Effector CD8-positive, alpha-beta T cell (primary cell): ENCODE data around the gene ARHGAP1.

Experiments used
- DNase-seq: peaks from one replicate; lab custom pipeline; 2025; lab: John Stamatoyannopoulos, UW

The ARHGAP1 gene

DNA sequence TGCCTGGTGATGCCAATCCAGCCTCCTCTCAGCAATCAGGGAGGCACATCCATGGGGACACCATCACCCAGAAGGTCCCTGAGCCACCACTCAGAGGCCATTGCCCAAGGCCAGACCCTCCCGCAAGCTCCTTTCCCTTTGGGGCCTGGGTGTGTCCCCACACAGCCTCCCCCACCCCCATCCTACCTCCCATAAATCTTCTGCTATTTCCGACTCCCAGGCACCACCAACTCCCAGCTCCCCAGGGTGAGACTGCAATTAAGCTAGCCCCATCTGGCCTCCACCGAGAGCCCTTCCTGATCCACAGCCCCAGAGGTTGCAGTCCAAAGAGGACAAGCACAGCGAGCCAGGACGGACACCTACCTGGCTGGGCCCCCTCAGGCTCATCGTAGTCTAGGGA is 6.3 kb downstream of the ARHGAP1 start:
- no peak for DNase-seq

DNA sequence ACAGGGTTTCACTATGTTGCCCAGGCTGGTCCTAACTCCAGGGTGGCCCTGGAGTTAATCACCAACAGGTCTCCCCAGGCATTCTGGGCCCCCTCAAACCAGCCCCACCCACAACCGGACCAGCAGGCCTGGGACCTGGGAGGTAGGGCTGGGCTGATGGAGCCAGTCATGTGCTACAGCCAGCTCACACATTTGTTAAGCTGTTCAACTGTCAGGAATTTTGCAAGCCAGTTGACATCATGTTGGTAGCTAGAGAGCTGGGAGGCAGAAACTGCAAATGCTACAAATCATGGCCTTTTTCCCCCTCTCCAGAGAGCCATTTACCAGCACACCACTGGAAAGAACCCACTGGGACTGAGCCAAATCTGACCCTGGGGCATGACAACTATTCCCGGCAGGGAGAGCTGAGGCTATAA is 6.8 kb downstream of the ARHGAP1 start:
- no peak for DNase-seq

DNA sequence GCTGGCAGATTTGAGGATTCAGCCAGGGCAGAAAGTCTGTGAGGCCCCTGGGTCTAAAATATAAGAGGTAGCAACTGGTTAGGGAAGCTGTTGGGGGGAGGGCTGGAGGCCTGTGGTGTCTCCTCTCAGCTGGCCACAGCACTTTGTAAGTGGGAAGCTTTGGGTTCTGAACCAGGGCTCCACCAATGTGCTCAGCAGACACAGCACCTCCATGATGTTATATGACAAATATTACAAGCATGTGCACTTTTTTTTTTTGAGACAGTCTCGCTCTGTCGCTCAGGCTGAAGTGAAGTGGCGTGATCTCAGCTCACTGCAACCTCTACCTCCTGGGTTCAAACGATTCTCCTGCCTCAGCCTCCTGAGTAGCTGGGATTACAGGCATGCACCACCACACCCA is 8.0 kb downstream of the ARHGAP1 start:
- DNase-seq: no peak

DNA sequence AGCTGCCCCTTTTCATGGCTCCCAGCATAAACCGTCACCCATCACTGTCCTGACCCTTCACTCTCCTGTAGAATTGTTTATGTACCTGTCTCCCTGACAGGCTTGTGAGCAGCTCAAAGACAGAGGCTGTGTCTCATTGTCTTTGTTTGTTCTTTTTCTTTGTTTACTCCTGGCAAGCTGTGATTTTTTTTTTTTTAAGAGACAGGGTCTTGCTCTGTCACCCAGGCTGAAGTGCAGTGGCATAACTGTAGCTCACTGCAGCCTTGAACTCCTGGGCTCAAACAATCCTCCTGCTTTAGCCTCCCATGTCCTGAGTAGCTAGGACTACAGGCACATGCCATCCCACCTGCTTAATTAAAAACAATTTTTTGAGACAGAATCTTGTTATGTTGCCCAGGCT is 9.7 kb downstream of the ARHGAP1 start:
- DNase-seq: no peak

DNA sequence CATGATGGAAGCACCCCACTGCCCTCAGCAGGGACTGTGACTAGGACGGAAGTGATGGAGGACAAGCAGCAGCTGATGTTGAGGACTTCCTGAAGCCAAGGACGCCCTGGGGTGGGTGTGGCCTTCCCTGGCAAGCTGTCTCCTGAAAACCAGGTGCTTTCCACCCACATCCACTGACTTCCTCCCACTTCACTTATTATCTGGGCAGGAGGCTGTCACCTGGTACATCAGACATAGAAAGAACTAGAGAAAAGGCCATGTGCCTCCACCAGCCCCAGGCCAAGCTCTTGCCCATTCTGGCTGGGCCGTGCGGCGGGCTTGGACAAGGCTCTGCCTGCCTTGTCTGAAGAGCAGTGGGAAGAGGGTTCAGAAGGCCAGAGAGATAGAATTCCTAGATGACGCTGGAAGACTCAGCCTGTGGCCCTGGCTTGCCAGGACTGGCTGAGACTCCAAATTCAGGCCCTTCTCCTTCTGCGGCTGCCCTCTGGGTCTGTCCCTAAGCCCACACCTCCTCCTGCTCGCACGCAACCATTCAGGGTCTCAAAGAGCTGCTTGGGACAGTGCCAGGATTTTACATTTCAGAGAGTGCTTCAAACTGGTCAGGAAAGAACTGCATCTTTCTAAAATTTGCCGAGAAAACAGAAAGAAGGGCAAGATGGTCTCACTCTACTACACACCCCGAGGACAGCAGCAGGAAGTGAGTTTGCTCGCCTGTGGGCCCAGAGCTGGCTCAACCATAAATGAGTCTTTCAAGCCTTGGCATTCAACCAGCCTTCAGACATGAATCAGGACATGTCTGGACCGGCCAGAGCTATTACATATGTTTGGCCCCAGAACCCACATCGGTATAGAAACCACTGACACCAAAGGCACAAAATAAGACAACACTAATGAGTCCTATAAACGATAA is 13.3 kb downstream of the ARHGAP1 start:
- DNase-seq: no peak

DNA sequence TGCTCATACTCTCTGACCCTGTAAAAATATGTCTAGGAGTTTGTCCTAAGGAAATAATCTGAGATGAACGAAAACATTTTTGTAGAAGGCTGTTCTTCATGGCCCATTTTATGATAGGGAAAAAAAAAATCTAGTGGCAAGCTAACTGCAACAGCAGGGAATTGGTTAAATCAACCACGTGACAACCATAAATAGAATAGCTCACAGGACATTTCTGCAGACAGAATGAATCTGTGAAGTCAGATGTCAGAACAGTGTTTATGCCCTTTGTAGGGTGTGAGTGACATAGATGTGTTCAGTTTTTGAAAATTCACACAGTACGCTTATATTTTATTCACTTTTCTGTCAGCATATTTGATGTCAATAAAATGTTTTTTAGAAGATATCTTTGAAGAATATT is 16.1 kb downstream of the ARHGAP1 start:
- no peak for DNase-seq

DNA sequence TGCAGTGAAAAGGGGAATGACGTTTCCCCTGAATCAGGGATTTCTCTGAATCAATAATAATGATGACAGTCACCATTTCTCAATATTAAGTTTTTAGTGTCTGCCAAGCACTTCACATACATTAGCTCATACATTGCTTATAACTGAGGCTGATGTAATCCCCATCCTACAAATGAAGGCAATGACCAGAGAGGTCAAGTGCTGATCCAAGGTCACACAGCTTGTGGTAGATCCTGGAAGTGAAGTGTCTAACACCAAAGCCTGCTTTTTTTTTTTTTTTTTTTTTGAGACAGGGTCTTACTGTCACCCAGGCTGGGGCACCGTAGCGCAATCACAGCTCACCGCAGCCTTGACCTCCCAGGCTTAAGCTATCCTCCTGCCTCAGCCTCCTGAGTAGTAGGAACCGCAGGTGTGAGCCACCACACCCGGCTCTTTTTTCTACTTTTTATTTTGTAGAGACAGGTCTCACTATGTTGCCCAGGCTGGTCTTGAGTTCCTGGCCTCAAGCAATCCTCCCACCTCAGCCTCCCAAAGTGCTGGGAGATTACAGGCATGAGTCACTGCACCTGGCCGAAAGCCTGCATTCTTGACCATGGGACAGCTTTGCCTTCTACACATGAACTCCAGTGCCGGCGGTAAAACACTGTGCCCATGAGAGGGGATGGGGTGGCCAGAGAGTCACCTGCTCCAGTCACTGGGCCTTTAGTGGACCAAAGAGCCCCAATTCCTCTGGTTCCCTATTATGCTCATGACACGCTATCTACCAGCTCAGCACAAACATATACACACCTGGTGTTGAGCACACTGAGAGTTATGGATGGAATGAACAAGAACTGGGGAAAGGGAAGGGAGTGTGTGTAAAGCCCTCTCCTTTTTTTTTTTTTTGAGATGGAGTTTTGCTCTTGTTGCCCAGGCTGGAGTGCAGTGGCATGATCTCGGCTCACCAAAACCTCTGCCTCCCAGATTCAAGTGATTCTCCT is 17.4 kb downstream of the ARHGAP1 start:
- no peak for DNase-seq

DNA sequence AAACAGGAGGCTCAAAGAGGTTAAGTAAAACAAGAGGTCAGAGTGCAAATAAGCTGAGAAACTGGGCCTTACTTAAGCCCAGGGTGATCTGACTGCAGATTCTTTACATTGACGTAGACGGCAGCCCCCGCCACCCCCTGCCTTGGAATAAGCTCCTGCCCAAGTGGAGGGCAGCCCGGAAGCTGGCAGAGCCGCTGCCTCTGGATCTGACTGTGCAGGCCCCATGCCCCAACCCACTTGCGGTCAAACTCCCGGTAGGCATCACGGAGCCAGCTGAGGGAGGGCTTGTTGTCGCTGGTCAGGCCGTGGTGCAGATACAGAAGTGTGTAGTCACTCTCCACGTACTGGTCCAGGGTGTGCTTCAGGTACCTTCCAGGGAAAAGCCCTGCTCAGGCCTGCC is 18.6 kb downstream of the ARHGAP1 start:
- no peak for DNase-seq

DNA sequence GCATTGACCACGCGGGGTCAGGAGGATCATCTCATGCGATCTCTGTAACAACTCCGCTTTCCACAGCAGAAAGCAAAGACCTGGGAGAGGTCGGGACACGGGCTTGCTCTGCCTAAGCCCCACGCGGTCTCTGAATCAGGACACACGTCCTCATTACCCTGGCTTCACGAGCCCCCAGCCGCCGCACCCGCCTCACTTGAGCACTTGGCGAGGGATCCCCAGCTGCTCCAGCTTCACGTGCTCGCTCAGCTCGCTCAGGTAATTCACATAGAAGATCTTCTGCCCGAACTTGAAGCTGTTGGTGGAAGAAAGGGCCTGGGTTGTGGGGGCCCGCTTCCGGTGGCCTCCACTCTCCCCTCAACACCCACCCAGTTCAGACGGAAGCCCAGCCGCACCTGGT is 19.6 kb downstream of the ARHGAP1 start:
- DNase-seq: no peak

DNA sequence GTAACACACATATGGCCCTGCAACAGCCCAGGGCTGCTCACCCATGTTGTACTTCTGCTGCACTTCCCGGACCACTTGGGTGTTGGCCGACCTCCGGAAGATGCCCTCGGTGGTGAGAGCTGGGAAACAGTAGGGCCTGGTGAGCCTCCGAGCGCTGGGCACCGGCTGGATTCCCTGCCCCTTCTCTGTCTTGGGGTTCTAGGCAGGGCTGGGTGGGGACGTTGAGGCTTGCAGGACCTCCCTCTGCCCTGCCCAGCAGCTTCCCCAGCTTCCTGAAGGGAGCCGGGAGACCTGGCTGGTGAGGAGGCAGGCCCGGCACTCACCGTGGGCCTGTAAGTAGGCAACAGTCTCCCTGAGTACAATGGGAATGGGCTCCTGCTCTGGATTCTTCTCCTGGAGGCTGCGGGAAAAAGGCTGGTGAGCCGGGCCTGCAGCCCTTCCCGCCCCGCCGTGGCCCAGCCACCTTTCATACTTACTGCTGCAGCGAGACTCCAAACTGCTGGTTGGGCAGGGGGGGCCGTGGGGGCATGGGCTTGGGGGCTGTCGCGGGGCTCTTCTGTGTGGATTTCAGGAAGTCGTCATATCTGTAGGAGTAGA is 20.2 kb downstream of the ARHGAP1 start:
- DNase-seq: no peak

DNA sequence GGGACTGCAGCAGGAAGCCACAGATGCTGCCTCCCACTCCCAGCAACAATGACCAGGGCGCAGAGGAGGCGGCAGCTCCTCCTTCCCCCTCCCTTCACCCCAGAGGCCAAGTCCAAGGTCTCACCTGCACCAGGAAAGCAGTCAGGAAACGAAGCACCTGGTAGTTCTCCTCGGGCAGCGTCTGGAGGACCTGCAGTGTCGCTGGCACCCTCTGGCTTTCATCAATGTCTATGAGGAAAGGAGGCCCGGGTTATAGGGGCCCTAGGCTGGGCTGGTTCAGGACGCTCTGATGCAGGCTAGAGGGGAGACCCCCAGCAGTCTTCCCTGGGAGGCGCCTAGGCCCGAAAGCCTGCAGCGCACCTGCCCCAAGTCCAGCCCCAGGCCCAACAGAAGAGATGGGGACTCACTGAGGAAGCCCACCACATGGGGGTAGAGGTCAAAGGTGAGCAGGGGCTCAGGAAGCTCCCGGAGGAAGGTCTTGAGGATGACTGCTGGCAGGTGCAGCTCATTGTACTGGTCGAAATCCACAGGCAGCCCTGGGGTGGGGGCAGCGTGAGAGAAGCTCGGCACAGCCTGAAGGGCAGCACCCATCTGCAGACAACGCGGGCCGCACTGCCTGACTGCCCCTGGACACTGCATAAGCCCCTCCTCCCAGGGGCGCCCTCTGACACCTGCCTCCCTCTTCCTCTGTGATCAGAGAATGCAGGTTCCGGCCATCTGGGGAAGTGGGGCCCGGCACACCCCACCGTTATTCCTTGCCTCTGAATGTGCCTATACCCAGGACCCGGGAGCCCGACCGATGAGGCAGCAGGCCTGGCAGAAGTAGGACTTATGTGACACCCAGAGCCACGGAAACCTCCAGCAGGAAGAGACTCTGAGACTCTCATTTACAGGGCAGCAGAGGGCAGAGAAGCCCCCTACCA is 20.9 kb downstream of the ARHGAP1 start:
- no peak for DNase-seq

DNA sequence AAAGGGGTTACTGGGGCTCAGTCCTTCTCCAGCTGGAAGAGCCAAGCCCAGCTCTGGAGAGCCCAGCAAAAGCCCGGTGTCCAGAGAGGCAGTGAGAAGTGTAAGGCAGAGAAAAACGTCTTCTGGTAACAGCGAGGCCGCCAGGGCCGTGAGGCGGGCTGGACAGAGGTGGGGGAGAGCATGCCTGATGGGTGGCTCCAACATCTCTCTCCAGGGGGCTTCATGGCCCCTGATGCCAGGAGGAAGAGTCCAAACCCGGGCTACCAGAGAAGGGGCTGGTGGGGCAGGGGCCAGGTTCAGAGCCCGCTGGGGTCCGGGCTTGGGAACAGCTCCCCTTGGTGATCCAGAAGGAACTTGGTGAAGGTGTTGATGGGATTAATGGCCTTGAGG is 21.7 kb downstream of the ARHGAP1 start:
- no peak for DNase-seq

DNA sequence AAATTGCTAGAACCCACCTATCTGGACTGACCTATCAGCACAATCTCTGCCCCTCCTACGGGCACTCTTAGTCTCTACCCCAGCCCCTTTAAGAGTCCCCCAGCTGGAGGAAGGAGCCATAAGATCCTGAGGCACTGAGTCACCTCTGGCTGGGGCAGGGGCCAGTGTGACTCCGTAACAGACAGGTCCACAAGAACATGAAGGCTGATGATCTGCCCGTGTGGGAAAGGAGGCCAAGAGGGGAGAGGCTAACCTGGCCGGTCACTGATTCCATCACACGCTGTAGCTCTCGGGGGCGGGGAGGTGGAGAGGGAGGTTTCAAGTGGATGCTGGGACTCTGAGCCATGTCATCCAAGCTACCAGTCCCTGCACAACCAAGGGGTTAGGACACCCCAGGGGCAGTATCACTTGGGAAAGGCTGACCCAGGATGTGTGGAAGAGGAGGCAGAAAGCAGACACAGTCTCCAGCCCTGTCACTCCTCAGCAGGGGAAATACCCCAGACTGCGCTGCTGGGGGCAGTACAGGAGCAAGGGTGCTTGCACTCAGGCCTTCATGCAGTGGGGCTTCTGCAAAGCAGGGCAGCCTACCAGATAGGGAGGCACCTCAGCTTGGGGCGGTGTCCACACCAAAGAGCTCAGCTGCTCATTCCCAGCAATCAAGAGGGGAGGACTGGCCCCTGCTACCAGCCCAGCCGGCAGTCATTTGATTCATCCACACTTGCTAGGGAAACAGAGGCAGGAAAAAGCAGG is 22.3 kb downstream of the ARHGAP1 start:
- DNase-seq: no peak

DNA sequence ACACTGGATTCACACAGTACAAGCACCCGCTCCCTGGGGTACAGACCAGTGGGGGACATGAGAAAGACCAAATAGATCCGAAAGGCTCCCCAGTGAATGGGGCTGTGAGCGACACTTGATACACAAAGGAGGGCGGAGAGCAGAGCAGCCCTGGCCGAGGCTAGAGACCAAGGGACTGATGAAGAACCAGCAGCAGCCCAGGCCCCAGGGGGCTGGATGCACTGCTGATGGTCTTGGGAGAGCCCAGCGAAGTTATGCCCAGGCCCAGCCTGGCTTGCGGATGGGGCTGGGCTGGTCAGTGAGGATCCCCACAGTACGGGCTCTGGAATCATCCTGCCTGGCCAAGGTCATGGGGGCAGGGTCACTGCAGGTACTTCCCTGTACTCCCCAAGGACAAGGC is 23.2 kb downstream of the ARHGAP1 start:
- no peak for DNase-seq

DNA sequence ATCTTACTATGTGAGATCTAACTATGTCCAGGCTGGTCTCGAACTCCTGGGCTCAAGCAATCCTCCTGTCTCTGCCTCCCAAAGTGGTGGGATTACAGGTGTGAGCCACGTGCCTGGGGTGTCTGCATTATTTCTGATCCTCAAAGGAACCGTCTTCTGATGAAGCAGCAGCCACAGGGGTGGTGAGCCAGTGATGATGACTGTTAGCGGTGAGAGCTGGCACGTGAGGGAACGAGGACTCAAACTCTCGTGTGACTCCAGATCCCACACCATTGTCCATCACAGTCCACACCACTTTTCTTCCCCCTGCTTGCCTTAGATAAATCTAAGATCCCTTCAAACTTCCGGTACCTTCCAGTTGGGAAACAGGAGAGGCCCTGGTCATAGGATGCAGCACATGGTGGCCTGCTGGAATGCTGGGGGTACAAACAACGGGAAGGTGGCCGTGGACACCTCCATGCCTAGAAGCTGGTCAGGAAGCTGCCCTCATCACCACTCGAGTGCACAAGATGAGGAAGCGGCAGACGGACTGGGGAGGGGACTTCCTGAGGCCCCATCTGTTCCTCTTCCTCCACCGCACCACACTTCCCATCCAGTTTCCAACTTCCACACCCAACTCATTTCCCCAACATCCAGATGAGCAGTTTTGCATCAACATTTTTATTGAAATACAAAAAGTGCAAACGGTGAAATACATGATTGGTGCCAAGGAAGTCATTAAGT is 23.8 kb downstream of the ARHGAP1 start:
- no peak for DNase-seq

DNA sequence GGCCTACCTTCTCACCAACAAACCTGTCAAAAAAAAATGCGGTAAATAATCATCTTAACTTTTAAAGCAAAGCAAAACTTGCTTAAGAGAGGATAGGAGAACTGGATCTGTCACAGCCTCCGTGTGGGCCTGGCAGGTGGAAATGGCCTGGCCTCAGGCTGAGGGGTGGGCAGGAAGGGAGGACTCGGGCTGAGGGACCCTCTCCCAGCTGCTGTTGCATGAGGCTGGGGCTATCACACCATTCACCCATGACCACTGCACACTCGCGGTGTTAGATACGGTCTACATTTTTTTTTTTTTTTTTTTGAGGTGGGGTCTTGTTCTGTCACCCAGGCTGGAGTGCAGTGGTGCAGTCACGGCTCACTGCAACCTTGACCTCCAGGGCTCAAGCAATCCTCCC is 24.5 kb downstream of the ARHGAP1 start:
- DNase-seq: no peak

DNA sequence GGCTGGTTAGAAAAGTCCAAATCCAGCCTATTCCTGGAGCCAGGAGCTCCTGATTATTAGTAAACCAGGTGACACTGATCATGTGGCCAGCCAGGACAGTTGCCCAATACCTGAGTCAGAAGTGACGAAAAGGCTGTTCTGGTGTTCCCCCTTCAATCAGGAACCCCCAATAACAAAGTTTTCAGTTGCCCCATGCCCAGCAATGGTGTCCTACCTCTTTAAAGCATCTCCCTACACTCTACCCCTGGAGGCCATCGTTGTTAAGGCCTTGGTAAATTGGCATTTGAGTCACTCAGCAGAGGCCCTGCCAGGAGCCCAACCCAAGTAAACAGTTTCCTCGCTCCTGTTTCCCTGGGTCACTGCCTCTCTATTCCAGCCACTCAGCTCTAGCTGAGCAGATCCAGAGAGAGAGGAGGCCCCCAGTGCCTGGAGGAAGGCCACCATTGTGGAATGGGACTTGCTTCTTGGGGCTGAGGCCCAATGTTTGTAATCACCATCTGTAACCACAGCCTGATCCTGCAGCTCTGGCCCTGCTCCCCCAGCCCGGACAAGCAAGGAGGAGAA is 25.0 kb downstream of the ARHGAP1 start:
- DNase-seq: no peak

DNA sequence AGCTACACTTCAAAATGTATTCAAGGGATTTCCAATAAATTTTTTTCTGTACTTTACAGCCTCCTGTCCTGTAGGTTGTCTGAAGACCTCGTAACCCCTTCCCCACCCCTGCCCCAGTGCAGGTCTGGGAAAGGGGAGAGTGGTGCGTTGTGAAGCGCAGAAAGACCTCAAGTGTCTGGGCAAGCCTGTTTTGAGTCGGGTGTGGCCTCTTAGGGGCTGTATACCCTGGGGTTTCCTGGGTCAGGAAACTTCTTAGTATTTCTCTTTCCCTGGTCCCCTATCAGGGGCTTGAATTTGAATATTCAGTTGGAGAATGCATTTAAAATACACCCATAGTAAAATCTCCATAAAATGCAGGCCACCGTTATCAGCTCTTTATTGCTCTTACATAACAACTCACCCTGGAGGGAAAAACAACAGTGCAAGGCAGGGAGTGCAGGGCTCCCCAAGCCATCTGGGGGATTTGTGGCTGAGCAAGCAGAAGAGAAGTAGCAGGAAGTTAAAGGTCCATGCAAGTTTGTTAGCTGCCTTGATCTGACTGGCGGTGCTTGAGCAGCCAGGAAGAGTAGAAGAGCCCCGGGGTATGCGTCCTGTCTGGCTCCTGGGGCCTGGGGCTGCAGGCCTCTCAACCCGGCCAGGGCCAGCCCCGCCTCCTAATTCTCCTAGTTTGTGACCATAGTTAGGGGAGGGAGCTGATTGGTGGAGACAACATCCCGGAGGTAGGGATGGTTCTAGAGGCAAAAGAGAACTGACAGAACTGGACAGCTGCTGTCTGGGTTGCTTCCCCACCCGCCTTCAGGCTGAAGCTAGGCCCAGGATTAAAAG is 25.7 kb downstream of the ARHGAP1 start:
- DNase-seq: no peak
